ENCODE results near the gene TOMT. TPM values are rescaled to one million over a fixed set of nuclear protein-coding genes. Genes with fewer than 3 reads are reported as not detected.
"Not testable (repeated sequence)": the region's sequence is repeated elsewhere in the genome, so short reads cannot be mapped to it uniquely, and the experiment has no call there.

Gene TOMT
- total RNA-seq, 1 donor from 2014 or later = not detected

GRCh38 chr11:72146625-72147024, 40.9 kb downstream of the TOMT start:
- no peaks in the 10 kb centered on the region for H3K9me3 ChIP-seq (ENCODE audit: insufficient read depth, low read depth, low read length)
- FAIRE-seq = no peak
- Mint-ChIP-seq H3K9me3 (ENCODE audit: unreplicated experiment) (no peaks in the 10 kb centered on the region), H3K36me3 (ENCODE audit: low read depth, unreplicated experiment) (no peaks in the 10 kb centered on the region), H3K27me3 (ENCODE audit: low read depth, unreplicated experiment) (no peaks in the 10 kb centered on the region), H3K4me3 (ENCODE audit: unreplicated experiment) (no peak overlapping the region), H3K4me1 (ENCODE audit: low read depth, unreplicated experiment) (peaks cover 7% of the 10 kb centered on the region), H3K27ac (ENCODE audit: unreplicated experiment) (no peak overlapping the region)
- no peak overlapping the region for H2AFZ ChIP-seq (ENCODE audit: low read depth, low read length)
- H3K4me2 ChIP-seq (ENCODE audit: low read length) = no peak overlapping the region
- no peaks in the 10 kb centered on the region for H3K27me3 ChIP-seq (ENCODE audit: insufficient read depth, low read length)
- no peak overlapping the region for H3K4me3 ChIP-seq (ENCODE audit: insufficient read depth, low read depth, low read length)
- DNase-seq (ENCODE audit: low read depth) = no peak
- no peak overlapping the region for H3K27ac ChIP-seq (ENCODE audit: low read depth, low read length)
- peaks cover 9% of the 10 kb centered on the region for H3K4me1 ChIP-seq (ENCODE audit: insufficient read depth, low read length)
- no peaks in the 10 kb centered on the region for H3K79me2 ChIP-seq (ENCODE audit: insufficient read depth, low read length)
- no peak overlapping the region for H3K9ac ChIP-seq (ENCODE audit: low read length)
- H3K36me3 ChIP-seq (ENCODE audit: insufficient read depth, low read length) = no peaks in the 10 kb centered on the region
- TF ChIP-seq CTCF (IDR thresholded peaks at IDR 0.05; ENCODE audit: insufficient read depth, low read depth, low read length) = no peak
- TF ChIP-seq EZH2 (IDR thresholded peaks at IDR 0.05; ENCODE audit: insufficient read depth, low read length) = no peak
- H4K20me1 ChIP-seq (ENCODE audit: insufficient read depth, low read length) = no peaks in the 10 kb centered on the region

GRCh38 chr11:72150882-72151281, 45.2 kb downstream of the TOMT start:
- no peaks in the 10 kb centered on the region for H3K4me1 ChIP-seq (ENCODE audit: insufficient read depth, low read length)
- FAIRE-seq = no peak
- H3K9me3 ChIP-seq (ENCODE audit: insufficient read depth, low read depth, low read length) = no peaks in the 10 kb centered on the region
- H3K36me3 ChIP-seq (ENCODE audit: insufficient read depth, low read length) = no peaks in the 10 kb centered on the region
- H3K27ac ChIP-seq (ENCODE audit: low read depth, low read length) = no peak overlapping the region
- H3K9ac ChIP-seq (ENCODE audit: low read length) = no peak overlapping the region
- Mint-ChIP-seq H3K27me3 (ENCODE audit: low read depth, unreplicated experiment) (peaks cover 4% of the 10 kb centered on the region), H3K4me3 (ENCODE audit: unreplicated experiment) (no peak overlapping the region), H3K36me3 (ENCODE audit: low read depth, unreplicated experiment) (no peaks in the 10 kb centered on the region), H3K4me1 (ENCODE audit: low read depth, unreplicated experiment) (no peaks in the 10 kb centered on the region), H3K9me3 (ENCODE audit: unreplicated experiment) (no peaks in the 10 kb centered on the region), H3K27ac (ENCODE audit: unreplicated experiment) (no peak overlapping the region)
- H3K27me3 ChIP-seq (ENCODE audit: insufficient read depth, low read length) = no peaks in the 10 kb centered on the region
- TF ChIP-seq EZH2 (IDR thresholded peaks at IDR 0.05; ENCODE audit: insufficient read depth, low read length) = no peak
- no peak for TF ChIP-seq CTCF (IDR thresholded peaks at IDR 0.05; ENCODE audit: insufficient read depth, low read depth, low read length)
- H4K20me1 ChIP-seq (ENCODE audit: insufficient read depth, low read length) = no peaks in the 10 kb centered on the region
- no peak overlapping the region for H3K4me3 ChIP-seq (ENCODE audit: insufficient read depth, low read depth, low read length)
- no peak overlapping the region for H2AFZ ChIP-seq (ENCODE audit: low read depth, low read length)
- no peak overlapping the region for H3K4me2 ChIP-seq (ENCODE audit: low read length)
- H3K79me2 ChIP-seq (ENCODE audit: insufficient read depth, low read length) = no peaks in the 10 kb centered on the region
- no peak for DNase-seq (ENCODE audit: low read depth)

GRCh38 chr11:72153874-72154273, 48.1 kb downstream of the TOMT start:
- H3K9ac ChIP-seq (ENCODE audit: low read length); H3K36me3 Mint-ChIP-seq (ENCODE audit: low read depth, unreplicated experiment); H3K9me3 Mint-ChIP-seq (ENCODE audit: unreplicated experiment); H3K4me1 Mint-ChIP-seq (ENCODE audit: low read depth, unreplicated experiment); H3K27me3 ChIP-seq (ENCODE audit: insufficient read depth, low read length); H3K79me2 ChIP-seq (ENCODE audit: insufficient read depth, low read length); H3K4me1 ChIP-seq (ENCODE audit: insufficient read depth, low read length); H3K4me3 ChIP-seq (ENCODE audit: insufficient read depth, low read depth, low read length); H3K4me3 Mint-ChIP-seq (ENCODE audit: unreplicated experiment); DNase-seq (ENCODE audit: low read depth); FAIRE-seq; H3K27ac Mint-ChIP-seq (ENCODE audit: unreplicated experiment); H3K36me3 ChIP-seq (ENCODE audit: insufficient read depth, low read length); H3K9me3 ChIP-seq (ENCODE audit: insufficient read depth, low read depth, low read length); H3K27me3 Mint-ChIP-seq (ENCODE audit: low read depth, unreplicated experiment); H2AFZ ChIP-seq (ENCODE audit: low read depth, low read length); H3K27ac ChIP-seq (ENCODE audit: low read depth, low read length); H4K20me1 ChIP-seq (ENCODE audit: insufficient read depth, low read length); H3K4me2 ChIP-seq (ENCODE audit: low read length): not testable (repeated sequence)

Data from astrocyte (in vitro differentiated cells and primary cell).